NCI-H2171 (cell line): ENCODE measurements around the gene ESAM.
"Not testable (repeated sequence)": the region's sequence is repeated elsewhere in the genome, so short reads cannot be mapped to it uniquely, and the experiment has no call there.

Experiments used
- DNase-seq: peaks from one replicate; lab custom pipeline; 2025; lab: John Stamatoyannopoulos, UW

ESAM gene

GRCh38 chr11:124776865-124777645, 15.0 kb upstream of the ESAM start:
- DNase-seq = no peak

- not testable (repeated sequence) for DNase-seq
Measured at GRCh38 chr11:124770959-124771358, 8.9 kb upstream of the ESAM start.

- DNase-seq = no peak
Measured at GRCh38 chr11:124769806-124770774, 8.0 kb upstream of the ESAM start.

GRCh38 chr11:124768914-124769313, 6.8 kb upstream of the ESAM start:
- DNase-seq = no peak

GRCh38 chr11:124766156-124766555, 4.1 kb upstream of the ESAM start:
- no peak for DNase-seq

- peak; percentile 57 for DNase-seq
Measured at GRCh38 chr11:124763156-124763947, 1.3 kb upstream of the ESAM start.

- DNase-seq = no peak
Measured at GRCh38 chr11:124762624-124763155, 600 bp upstream of the ESAM start.

GRCh38 chr11:124761301-124762104, 587 bp downstream of the ESAM start:
- DNase-seq = no peak

- no peak for DNase-seq
Measured at GRCh38 chr11:124760806-124761205, 1.3 kb downstream of the ESAM start.

GRCh38 chr11:124760205-124760652, 1.9 kb downstream of the ESAM start:
- no peak for DNase-seq

GRCh38 chr11:124759266-124760204, 2.6 kb downstream of the ESAM start:
- DNase-seq = no peak

GRCh38 chr11:124758355-124759265, 3.5 kb downstream of the ESAM start:
- no peak for DNase-seq

GRCh38 chr11:124757320-124757719, 4.8 kb downstream of the ESAM start:
- no peak for DNase-seq

GRCh38 chr11:124756753-124757227, 5.3 kb downstream of the ESAM start:
- no peak for DNase-seq

GRCh38 chr11:124756033-124756752, 5.9 kb downstream of the ESAM start:
- DNase-seq = no peak

GRCh38 chr11:124754710-124755109, 7.4 kb downstream of the ESAM start:
- DNase-seq = no peak

- DNase-seq = no peak
Measured at GRCh38 chr11:124754309-124754708, 7.8 kb downstream of the ESAM start.

GRCh38 chr11:124753624-124754023, 8.5 kb downstream of the ESAM start:
- no peak for DNase-seq
